Peyer's patch (tissue), 4 donors: ENCODE data around the gene SLC22A7. TPM values are rescaled to one million over a fixed set of nuclear protein-coding genes. Genes with fewer than 3 reads are reported as not detected.

ENCODE experiments used
- DNase-seq, 3 donors: peaks; one replicate each; pipeline ENCODE4 v3.0.0-alpha.2; 2017 to 2019
- H3K27ac ChIP-seq, 4 donors: fragments of 200-600 bp; sonication (generic); one replicate each; pipeline ENCODE4 v1.5.1; 2016 to 2019
- H3K27me3 ChIP-seq, 2 donors: fragments of 200-600 bp; sonication (generic); one replicate each; pipeline ENCODE4 v1.5.1; 2019
- H3K36me3 ChIP-seq, 3 donors: fragments of 200-600 bp; sonication (generic); one replicate each; pipeline ENCODE4 v1.5.1; 2016 to 2019
- H3K4me1 ChIP-seq, 4 donors: fragments of 200-600 bp; sonication (generic); one replicate each; pipeline ENCODE4 v1.5.1; 2016 to 2019
- H3K4me3 ChIP-seq, 4 donors: fragments of 200-600 bp; sonication (generic); 1 replicate in 3 of 4; 2 replicates in 1 of 4; pipeline ENCODE4 v1.5.1; 2016 to 2019; ENCODE audit warnings: mild to moderate bottlenecking in 1 of 4
- H3K9me3 ChIP-seq, 4 donors: fragments of 200-600 bp; sonication (generic); one replicate each; pipeline ENCODE4 v1.5.1; 2016 to 2019; ENCODE audit warnings: mild to moderate bottlenecking in 1 of 4
- CTCF ChIP-seq, 6 experiments: fragments of 450-650 bp in 4 of 6; fragments of 200-600 bp in 2 of 6; sonication (generic) in 1 of 6; IDR thresholded peaks; one replicate each; pipeline ENCODE4 v1.5.1; 2017 to 2019; ENCODE audit warnings: antibody characterized with exemption in 6 of 6, mild to moderate bottlenecking in 3 of 6, moderate library complexity in 1 of 6
- POLR2A ChIP-seq, 2 donors: fragments of 450-650 bp; IDR thresholded peaks; one replicate each; pipeline ENCODE4 v1.5.1; 2017; ENCODE audit warnings: antibody characterized with exemption in 2 of 2, mild to moderate bottlenecking in 2 of 2, moderate library complexity in 2 of 2
- total RNA-seq, 4 donors: library from RNA; depleted of rRNA; stranded (reverse); fragments of >200 nt; gene quantifications; one replicate each; pipeline ENCODE4 v1.1.0, GENCODE V29; 2016

Gene SLC22A7
- total RNA-seq, 4 donors from 2014 or later = 0.80 TPM; not detected in 3

GRCh38 chr6:43313813-43314212, 15.8 kb downstream of the SLC22A7 start:
- no peaks in the 10 kb centered on the region for H3K27me3 ChIP-seq
- TF ChIP-seq CTCF (IDR thresholded peaks at IDR 0.05) (no peak), POLR2A (IDR thresholded peaks at IDR 0.05) (no peak)
- peaks cover 0 to 8% (median 5%) of the 10 kb centered on the region in 4 donors for H3K4me1 ChIP-seq
- DNase-seq = no peak
- H3K9me3 ChIP-seq = no peaks in the 10 kb centered on the region
- no peaks in the 10 kb centered on the region for H3K36me3 ChIP-seq
- no peak overlapping the region for H3K4me3 ChIP-seq
- no peak overlapping the region for H3K27ac ChIP-seq

GRCh38 chr6:43318011-43318410, 20.0 kb downstream of the SLC22A7 start:
- DNase-seq = no peak
- Histone ChIP-seq H3K9me3 (no peaks in the 10 kb centered on the region), H3K27ac (peak overlapping the region in 1 of 4 donors; percentile 28), H3K36me3 (no peaks in the 10 kb centered on the region), H3K4me3 (no peak overlapping the region), H3K27me3 (no peaks in the 10 kb centered on the region), H3K4me1 (peaks cover 0 to 1% (median 0%) of the 10 kb centered on the region in 4 donors)
- TF ChIP-seq POLR2A (IDR thresholded peaks at IDR 0.05) (no peak), CTCF (IDR thresholded peaks at IDR 0.05) (no peak)

GRCh38 chr6:43325876-43326275, 27.8 kb downstream of the SLC22A7 start:
- no peak for TF ChIP-seq POLR2A (IDR thresholded peaks at IDR 0.05)
- no peak for TF ChIP-seq CTCF (IDR thresholded peaks at IDR 0.05)
- Histone ChIP-seq H3K4me1 (no peaks in the 10 kb centered on the region), H3K36me3 (no peaks in the 10 kb centered on the region), H3K27me3 (no peaks in the 10 kb centered on the region), H3K27ac (no peak overlapping the region), H3K9me3 (no peaks in the 10 kb centered on the region), H3K4me3 (no peak overlapping the region)
- DNase-seq = no peak

GRCh38 chr6:43328528-43328927, 30.5 kb downstream of the SLC22A7 start:
- no peaks in the 10 kb centered on the region for H3K4me1 ChIP-seq
- TF ChIP-seq CTCF (IDR thresholded peaks at IDR 0.05) = no peak
- TF ChIP-seq POLR2A (IDR thresholded peaks at IDR 0.05) = no peak
- H3K36me3 ChIP-seq = no peaks in the 10 kb centered on the region
- no peaks in the 10 kb centered on the region for H3K27me3 ChIP-seq
- no peak for DNase-seq
- H3K9me3 ChIP-seq = no peaks in the 10 kb centered on the region
- H3K4me3 ChIP-seq = no peak overlapping the region
- no peak overlapping the region for H3K27ac ChIP-seq

GRCh38 chr6:43331470-43331869, 33.4 kb downstream of the SLC22A7 start:
- Histone ChIP-seq H3K4me1 (no peaks in the 10 kb centered on the region), H3K27ac (no peak overlapping the region), H3K4me3 (no peak overlapping the region), H3K9me3 (no peaks in the 10 kb centered on the region), H3K27me3 (no peaks in the 10 kb centered on the region), H3K36me3 (no peaks in the 10 kb centered on the region)
- DNase-seq = no peak
- no peak for TF ChIP-seq POLR2A (IDR thresholded peaks at IDR 0.05)
- no peak for TF ChIP-seq CTCF (IDR thresholded peaks at IDR 0.05)

- H3K36me3 ChIP-seq = no peaks in the 10 kb centered on the region
- no peak for DNase-seq
- TF ChIP-seq CTCF (IDR thresholded peaks at IDR 0.05) = no peak
- no peak for TF ChIP-seq POLR2A (IDR thresholded peaks at IDR 0.05)
- no peaks in the 10 kb centered on the region for H3K4me1 ChIP-seq
- no peak overlapping the region for H3K27ac ChIP-seq
- H3K9me3 ChIP-seq = no peaks in the 10 kb centered on the region
- no peak overlapping the region for H3K4me3 ChIP-seq
- H3K27me3 ChIP-seq = no peaks in the 10 kb centered on the region
These were observed 33.8 kb downstream of the SLC22A7 start for GRCh38 chr6:43331891-43332290.
